Progenitor cell of endocrine pancreas (in vitro differentiated cells): ENCODE measurements around the gene ITGB2. TPM values are rescaled to one million over a fixed set of nuclear protein-coding genes. Genes with fewer than 3 reads are reported as not detected.

Source experiments
- DNase-seq: peaks from one replicate; pipeline ENCODE4 v3.0.0; 2021; ENCODE audit warnings: low spot score; ENCODE audit not compliant: unreplicated experiment
- H3K27ac Mint-ChIP-seq: 2 replicates; pipeline ENCODE4 v1.8.0; 2021; ENCODE audit warnings: mild to moderate bottlenecking, moderate library complexity, mixed read lengths
- H3K27me3 Mint-ChIP-seq: 2 replicates; pipeline ENCODE4 v1.8.0; 2021; ENCODE audit warnings: mixed read lengths
- H3K36me3 Mint-ChIP-seq: 2 replicates; pipeline ENCODE4 v1.8.0; 2022; ENCODE audit warnings: mixed read lengths; ENCODE audit not compliant: insufficient read depth
- H3K4me1 Mint-ChIP-seq: 2 replicates; pipeline ENCODE4 v1.8.0; 2021; ENCODE audit warnings: low read depth, mixed read lengths
- H3K4me3 Mint-ChIP-seq: 2 replicates; pipeline ENCODE4 v1.8.0; 2021; ENCODE audit warnings: low read depth, mild to moderate bottlenecking, moderate library complexity, mixed read lengths
- H3K9me3 Mint-ChIP-seq: 2 replicates; pipeline ENCODE4 v1.8.0; 2021; ENCODE audit warnings: low read depth, mixed read lengths
- CTCF ChIP-seq: fragments of 200-600 bp; sonication (generic); IDR thresholded peaks from one replicate; pipeline ENCODE4 v1.5.0; 2021; ENCODE audit warnings: antibody characterized with exemption, mild to moderate bottlenecking; ENCODE audit not compliant: unreplicated experiment
- total RNA-seq: library from RNA; stranded (reverse); gene quantifications from 2 replicates; pipeline ENCODE4 v1.2.1, GENCODE V29; 2021

ITGB2 gene
- total RNA-seq, 1 donor from 2014 or later = 0.41 TPM

DNA sequence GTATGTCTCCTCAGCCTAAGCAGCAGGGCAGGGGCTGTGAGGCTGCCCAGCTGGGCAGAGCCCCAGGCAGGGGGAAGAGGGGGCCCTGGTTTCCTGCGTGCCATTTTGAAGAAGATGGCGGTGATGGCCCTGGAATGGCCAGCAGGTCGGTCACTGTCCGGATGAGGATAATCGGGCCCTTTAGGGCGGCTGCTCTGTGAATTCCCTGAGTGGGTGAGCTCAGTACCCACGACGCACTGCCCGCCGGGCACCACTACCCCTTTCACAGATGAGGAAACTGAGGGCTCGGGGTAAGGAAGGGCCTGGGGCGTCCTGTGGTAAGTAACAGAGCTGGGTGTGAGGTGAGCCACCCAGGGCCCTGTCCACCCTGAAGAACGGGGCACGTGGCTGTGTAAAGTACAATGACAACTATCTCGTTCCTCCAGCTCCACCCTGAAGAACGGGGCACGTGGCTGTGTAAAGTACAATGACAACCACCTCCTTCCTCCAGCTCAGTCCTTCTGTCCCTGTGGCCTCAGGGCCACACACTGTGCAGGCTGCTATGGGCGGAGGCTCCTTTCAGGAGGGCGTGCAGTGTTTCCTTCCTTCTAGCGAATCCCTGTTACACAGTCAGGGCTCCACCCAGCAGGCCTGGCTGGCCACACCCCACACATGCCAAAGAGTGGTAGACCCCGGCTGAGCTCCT, 23.2 kb downstream of the ITGB2 start:
- Mint-ChIP-seq H3K4me3 (no peak overlapping the region), H3K27me3 (peaks cover 18% of the 10 kb centered on the region)
- TF ChIP-seq CTCF = no peak

DNA sequence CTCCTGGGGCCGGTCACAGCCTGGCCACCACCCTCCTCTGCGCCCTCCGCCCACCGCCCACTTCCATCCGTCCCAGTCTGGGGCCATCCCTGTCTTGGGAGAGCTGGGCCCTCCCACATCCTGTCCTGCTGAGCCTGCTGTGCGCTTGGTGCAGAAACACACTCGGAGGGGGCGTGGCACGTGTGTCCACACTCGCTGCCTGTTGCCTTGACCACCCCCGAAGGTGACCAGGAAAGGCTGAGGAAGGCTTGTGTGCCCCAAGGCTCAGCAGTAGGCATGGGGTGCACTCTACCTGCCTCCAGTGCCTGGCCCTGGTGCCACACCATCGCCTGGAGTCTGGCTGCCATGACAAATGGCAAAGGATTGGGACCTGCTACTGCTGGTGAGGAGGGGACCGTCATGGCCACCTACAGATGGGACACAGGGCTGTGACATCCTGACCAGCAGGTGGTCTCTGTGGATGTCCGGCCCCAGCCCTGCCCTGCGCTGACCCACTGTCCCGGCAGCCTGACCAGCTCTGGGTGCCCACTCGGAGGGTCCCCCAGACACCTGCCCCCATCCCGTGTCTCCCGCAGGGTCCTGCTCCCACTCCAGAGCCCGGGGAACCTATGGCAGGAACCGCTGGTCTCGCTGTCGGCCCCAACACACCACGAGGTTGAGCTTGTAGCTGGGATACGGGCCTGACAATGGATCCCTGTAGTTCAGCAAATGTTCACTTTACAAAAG, 24.0 kb downstream of the ITGB2 start:
- Mint-ChIP-seq H3K27ac (no peak overlapping the region), H3K4me1 (no peaks in the 10 kb centered on the region), H3K9me3 (no peaks in the 10 kb centered on the region), H3K4me3 (no peak overlapping the region), H3K36me3 (no peaks in the 10 kb centered on the region), H3K27me3 (peaks cover 19% of the 10 kb centered on the region)
- no peak for TF ChIP-seq CTCF
- DNase-seq = no peak

More for the DNA sequence above, 23.2 kb downstream of the ITGB2 start:
- no peaks in the 10 kb centered on the region for H3K36me3 Mint-ChIP-seq
- no peak for DNase-seq
- H3K9me3 Mint-ChIP-seq = no peaks in the 10 kb centered on the region
- no peak overlapping the region for H3K27ac Mint-ChIP-seq
- no peaks in the 10 kb centered on the region for H3K4me1 Mint-ChIP-seq

DNA sequence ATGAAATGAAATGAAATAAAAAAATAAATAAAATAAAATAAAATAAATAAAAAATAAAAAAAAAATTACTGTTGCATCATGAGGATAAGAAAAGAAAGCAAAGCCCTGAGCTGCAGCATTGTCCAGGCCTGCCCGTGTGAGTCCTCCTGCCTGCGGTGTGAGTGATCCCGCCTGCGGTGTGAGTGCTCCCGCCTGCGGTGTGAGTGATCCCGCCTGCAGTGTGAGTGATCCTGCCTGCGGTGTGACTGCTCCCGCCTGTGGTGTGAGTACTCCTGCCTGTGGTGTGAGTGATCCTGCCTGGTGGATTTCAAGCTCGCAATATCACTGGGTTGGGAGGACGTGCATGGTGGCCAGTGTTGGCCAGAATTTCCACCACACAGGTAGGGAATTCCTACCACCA, 24.8 kb downstream of the ITGB2 start:
- H3K4me1 Mint-ChIP-seq = no peaks in the 10 kb centered on the region
- no peaks in the 10 kb centered on the region for H3K9me3 Mint-ChIP-seq
- no peak for TF ChIP-seq CTCF
- peaks cover 19% of the 10 kb centered on the region for H3K27me3 Mint-ChIP-seq
- no peak overlapping the region for H3K27ac Mint-ChIP-seq
- H3K4me3 Mint-ChIP-seq = no peak overlapping the region
- no peak for DNase-seq
- no peaks in the 10 kb centered on the region for H3K36me3 Mint-ChIP-seq

GRCh38 chr21:44894687-44895302, 25.9 kb downstream of the ITGB2 start:
- Mint-ChIP-seq H3K9me3 (no peaks in the 10 kb centered on the region), H3K36me3 (no peaks in the 10 kb centered on the region), H3K27me3 (peaks cover 19% of the 10 kb centered on the region), H3K27ac (no peak overlapping the region), H3K4me1 (no peaks in the 10 kb centered on the region), H3K4me3 (no peak overlapping the region)
- no peak for TF ChIP-seq CTCF
- no peak for DNase-seq

DNA sequence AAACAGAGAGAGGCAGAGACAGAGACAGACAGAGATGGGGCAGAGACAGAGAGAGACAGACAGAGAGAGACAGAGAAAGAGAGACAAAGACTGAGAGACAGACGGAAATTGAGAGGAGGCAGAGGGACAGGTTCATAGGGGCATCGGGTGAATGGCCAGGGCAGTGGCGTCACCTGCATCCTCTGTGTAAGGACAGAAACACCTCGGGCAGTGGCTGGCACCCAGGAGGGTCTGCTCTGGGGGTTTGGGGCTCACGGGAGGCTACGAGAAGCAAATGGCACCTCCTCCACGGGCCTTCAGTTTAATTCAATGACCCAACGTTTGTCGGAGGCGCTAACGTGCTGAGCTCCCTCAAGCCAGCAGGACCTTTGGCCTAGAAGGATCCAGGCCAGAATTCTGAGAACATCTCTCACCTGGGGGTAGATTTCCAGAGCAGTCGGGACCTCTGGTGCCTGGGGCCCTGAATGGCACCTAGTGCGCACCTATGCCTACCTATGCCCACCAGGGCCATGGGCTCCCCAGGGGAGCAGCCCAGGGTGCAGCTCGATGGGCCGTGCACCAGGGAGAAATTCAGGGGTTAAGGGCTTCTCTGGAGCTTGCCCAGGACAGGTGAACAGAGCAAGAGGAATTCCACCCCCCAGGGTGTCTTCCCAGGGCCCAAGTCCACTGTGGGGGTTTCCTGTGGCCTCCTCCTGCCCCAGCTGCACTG, 26.6 kb downstream of the ITGB2 start:
- no peak for TF ChIP-seq CTCF
- no peaks in the 10 kb centered on the region for H3K9me3 Mint-ChIP-seq
- no peaks in the 10 kb centered on the region for H3K36me3 Mint-ChIP-seq
- no peak overlapping the region for H3K4me3 Mint-ChIP-seq
- no peak overlapping the region for H3K27ac Mint-ChIP-seq
- no peaks in the 10 kb centered on the region for H3K4me1 Mint-ChIP-seq
- peaks cover 19% of the 10 kb centered on the region for H3K27me3 Mint-ChIP-seq
- DNase-seq = no peak
